ELF-1 (cell line): Measurements from ENCODE around the gene KCNJ9.
A peak's percentile ranks its signal among the peaks of the same experiment; 100 is the strongest.

Source experiments
- DNase-seq: peaks from one replicate; pipeline ENCODE4 v3.0.0-alpha.2; 2016; ENCODE audit warnings: low read depth, low spot score

Gene KCNJ9

GRCh38 chr1:160066829-160067745 lies 14.3 kb upstream of the KCNJ9 start:
- DNase-seq: no peak

GRCh38 chr1:160068225-160068624 lies 13.1 kb upstream of the KCNJ9 start:
- no peak for DNase-seq

GRCh38 chr1:160069460-160070231 lies 11.7 kb upstream of the KCNJ9 start, which contains the start of gene KCNJ10:
Gene KCNJ10 (minus strand): TSS chr1:160070160. CDS start chr1:160042532, 27,628 bp downstream.
- DNase-seq: no peak

GRCh38 chr1:160070243-160071163 lies 10.8 kb upstream of the KCNJ9 start:
- DNase-seq: peak; percentile 78

- DNase-seq: no peak
These were observed 10.0 kb upstream of the KCNJ9 start for GRCh38 chr1:160071289-160071688.

GRCh38 chr1:160074865-160075264 lies 6.5 kb upstream of the KCNJ9 start:
- DNase-seq: no peak

GRCh38 chr1:160075836-160076235 lies 5.5 kb upstream of the KCNJ9 start:
- no peak for DNase-seq

- no peak for DNase-seq
These were observed 5.0 kb upstream of the KCNJ9 start for GRCh38 chr1:160076295-160076694.

GRCh38 chr1:160077486-160077885 lies 3.9 kb upstream of the KCNJ9 start:
- DNase-seq: no peak

- DNase-seq: peak; percentile 84
These were observed 2.7 kb upstream of the KCNJ9 start for GRCh38 chr1:160078512-160079195.

GRCh38 chr1:160079448-160079847 lies 1.9 kb upstream of the KCNJ9 start:
- no peak for DNase-seq

- no peak for DNase-seq
These were observed 797 bp upstream of the KCNJ9 start for GRCh38 chr1:160080381-160081100.

GRCh38 chr1:160082487-160082886 lies 1.1 kb downstream of the KCNJ9 start:
- DNase-seq: no peak

- DNase-seq: no peak
These were observed 1.6 kb downstream of the KCNJ9 start for GRCh38 chr1:160082926-160083325.

- DNase-seq: peak; percentile 90
These were observed 2.8 kb downstream of the KCNJ9 start for GRCh38 chr1:160083968-160084770.

- DNase-seq: no peak
These were observed 3.5 kb downstream of the KCNJ9 start for GRCh38 chr1:160084771-160085321.

- DNase-seq: peak; percentile 96
These were observed 4.5 kb downstream of the KCNJ9 start for GRCh38 chr1:160085686-160086455.

- DNase-seq: no peak
These were observed 5.1 kb downstream of the KCNJ9 start for GRCh38 chr1:160086456-160086892.
